GM18868 (cell line): ENCODE measurements around the gene KDM1A.

ENCODE experiments used
- ATAC-seq: cut with Tn5 transposase; IDR thresholded peaks from one replicate; pipeline ENCODE4 v1.9.1; 2021; ENCODE audit warnings: mild to moderate bottlenecking, moderate library complexity; ENCODE audit not compliant: unreplicated experiment

The KDM1A gene

GRCh38 chr1:23103001-23103889 is 84.0 kb downstream of the KDM1A start:
- no peak for ATAC-seq

- no peak for ATAC-seq
Measured at GRCh38 chr1:23108918-23109533, 89.8 kb downstream of the KDM1A start.

GRCh38 chr1:23110391-23110790 is 91.1 kb downstream of the KDM1A start:
- ATAC-seq: no peak

- ATAC-seq: no peak
Measured at GRCh38 chr1:23111600-23112535, 92.6 kb downstream of the KDM1A start.

GRCh38 chr1:23114424-23115079 is 95.3 kb downstream of the KDM1A start:
- ATAC-seq: no peak

- ATAC-seq: no peak
Measured at GRCh38 chr1:23116216-23116836, 97.1 kb downstream of the KDM1A start.

GRCh38 chr1:23116921-23117699 is 97.8 kb downstream of the KDM1A start:
- ATAC-seq: no peak

- ATAC-seq: no peak
Measured at GRCh38 chr1:23118407-23118806, 99.1 kb downstream of the KDM1A start.

GRCh38 chr1:23118957-23119792 is 99.9 kb downstream of the KDM1A start:
- ATAC-seq: no peak

GRCh38 chr1:23120383-23120782 is 101.1 kb downstream of the KDM1A start:
- no peak for ATAC-seq

GRCh38 chr1:23122023-23122748 is 102.9 kb downstream of the KDM1A start:
- ATAC-seq: no peak

- ATAC-seq: no peak
Measured at GRCh38 chr1:23122796-23123195, 103.5 kb downstream of the KDM1A start.

- no peak for ATAC-seq
Measured at GRCh38 chr1:23123528-23123927, 104.3 kb downstream of the KDM1A start.

GRCh38 chr1:23124259-23125026 is 105.2 kb downstream of the KDM1A start:
- no peak for ATAC-seq

- no peak for ATAC-seq
Measured at GRCh38 chr1:23125489-23125888, 106.2 kb downstream of the KDM1A start.

GRCh38 chr1:23126200-23126599 is 106.9 kb downstream of the KDM1A start:
- ATAC-seq: no peak

- ATAC-seq: no peak
Measured at GRCh38 chr1:23126801-23127200, 107.5 kb downstream of the KDM1A start.
